ENCODE data around the gene STIMATE. TPM values are rescaled to one million over a fixed set of nuclear protein-coding genes. Genes with fewer than 3 reads are reported as not detected.

Gene STIMATE
- total and polyA plus RNA-seq, 2 donors from 2014 or later, result 21.4 to 23.3 TPM

- Histone ChIP-seq H3K9ac (ENCODE audit: low read length in 3 of 3) (no peak overlapping the region), H3K27me3 (ENCODE audit: control insufficient read depth, insufficient read depth, low read length) (no peaks in the 10 kb centered on the region), H3K36me3 (ENCODE audit: control insufficient read depth in 2 of 3, insufficient read depth in 3 of 3, low read length in 3 of 3) (peaks cover 0 to 14% (median 2%) of the 10 kb centered on the region in 3 donors), H3K4me3 (ENCODE audit: low read length in 3 of 3) (no peak overlapping the region), H3K4me1 (ENCODE audit: control insufficient read depth in 2 of 3, insufficient read depth in 2 of 3, low read depth in 1 of 3, low read length in 3 of 3) (no peaks in the 10 kb centered on the region), H3K9me3 (ENCODE audit: control insufficient read depth in 2 of 3, insufficient read depth in 1 of 3, low read length in 3 of 3) (no peaks in the 10 kb centered on the region), H3K27ac (ENCODE audit: low read depth in 2 of 2, low read length in 2 of 2) (no peak overlapping the region)
- no peak for TF ChIP-seq CTCF (IDR thresholded peaks at IDR 0.05; ENCODE audit: borderline replicate concordance, extremely low read depth, insufficient read depth)
- intact Hi-C loops (cut with DNase I), result no loop called here
- DNase-seq (no peak), FAIRE-seq (no peak)
Measured at GRCh38 chr3:52930748-52931147, 33.4 kb upstream of the STIMATE start.

GRCh38 chr3:52926554-52926953 lies 29.2 kb upstream of the STIMATE start:
- TF ChIP-seq CTCF (IDR thresholded peaks at IDR 0.05; ENCODE audit: borderline replicate concordance, extremely low read depth, insufficient read depth), result no peak
- H3K27me3 ChIP-seq (ENCODE audit: control insufficient read depth, insufficient read depth, low read length), result no peaks in the 10 kb centered on the region
- no peak for DNase-seq
- intact Hi-C loops (cut with DNase I), result no loop called here
- peaks cover 0 to 12% (median 2%) of the 10 kb centered on the region in 3 donors for H3K36me3 ChIP-seq (ENCODE audit: control insufficient read depth in 2 of 3, insufficient read depth in 3 of 3, low read length in 3 of 3)
- FAIRE-seq, result no peak
- H3K27ac ChIP-seq (ENCODE audit: low read depth in 2 of 2, low read length in 2 of 2), result no peak overlapping the region
- no peaks in the 10 kb centered on the region for H3K9me3 ChIP-seq (ENCODE audit: control insufficient read depth in 2 of 3, insufficient read depth in 1 of 3, low read length in 3 of 3)
- no peak overlapping the region for H3K4me3 ChIP-seq (ENCODE audit: low read length in 3 of 3)
- no peaks in the 10 kb centered on the region for H3K4me1 ChIP-seq (ENCODE audit: control insufficient read depth in 2 of 3, insufficient read depth in 2 of 3, low read depth in 1 of 3, low read length in 3 of 3)
- H3K9ac ChIP-seq (ENCODE audit: low read length in 3 of 3), result no peak overlapping the region

GRCh38 chr3:52925405-52926313 lies 28.3 kb upstream of the STIMATE start:
- Histone ChIP-seq H3K4me3 (ENCODE audit: low read length in 3 of 3) (no peak overlapping the region), H3K36me3 (ENCODE audit: control insufficient read depth in 2 of 3, insufficient read depth in 3 of 3, low read length in 3 of 3) (peaks cover 0 to 15% (median 7%) of the 10 kb centered on the region in 3 donors), H3K9ac (ENCODE audit: low read length in 3 of 3) (no peak overlapping the region), H3K4me1 (ENCODE audit: control insufficient read depth in 2 of 3, insufficient read depth in 2 of 3, low read depth in 1 of 3, low read length in 3 of 3) (no peaks in the 10 kb centered on the region), H3K9me3 (ENCODE audit: control insufficient read depth in 2 of 3, insufficient read depth in 1 of 3, low read length in 3 of 3) (no peaks in the 10 kb centered on the region), H3K27me3 (ENCODE audit: control insufficient read depth, insufficient read depth, low read length) (no peaks in the 10 kb centered on the region), H3K27ac (ENCODE audit: low read depth in 2 of 2, low read length in 2 of 2) (no peak overlapping the region)
- DNase-seq (no peak), FAIRE-seq (no peak)
- TF ChIP-seq CTCF (IDR thresholded peaks at IDR 0.05; ENCODE audit: borderline replicate concordance, extremely low read depth, insufficient read depth), result no peak
- intact Hi-C loops (cut with DNase I), result no loop called here

Data from kidney (tissue), 14 donors.